ENCODE data around the gene AEBP1.

The AEBP1 gene

DNA sequence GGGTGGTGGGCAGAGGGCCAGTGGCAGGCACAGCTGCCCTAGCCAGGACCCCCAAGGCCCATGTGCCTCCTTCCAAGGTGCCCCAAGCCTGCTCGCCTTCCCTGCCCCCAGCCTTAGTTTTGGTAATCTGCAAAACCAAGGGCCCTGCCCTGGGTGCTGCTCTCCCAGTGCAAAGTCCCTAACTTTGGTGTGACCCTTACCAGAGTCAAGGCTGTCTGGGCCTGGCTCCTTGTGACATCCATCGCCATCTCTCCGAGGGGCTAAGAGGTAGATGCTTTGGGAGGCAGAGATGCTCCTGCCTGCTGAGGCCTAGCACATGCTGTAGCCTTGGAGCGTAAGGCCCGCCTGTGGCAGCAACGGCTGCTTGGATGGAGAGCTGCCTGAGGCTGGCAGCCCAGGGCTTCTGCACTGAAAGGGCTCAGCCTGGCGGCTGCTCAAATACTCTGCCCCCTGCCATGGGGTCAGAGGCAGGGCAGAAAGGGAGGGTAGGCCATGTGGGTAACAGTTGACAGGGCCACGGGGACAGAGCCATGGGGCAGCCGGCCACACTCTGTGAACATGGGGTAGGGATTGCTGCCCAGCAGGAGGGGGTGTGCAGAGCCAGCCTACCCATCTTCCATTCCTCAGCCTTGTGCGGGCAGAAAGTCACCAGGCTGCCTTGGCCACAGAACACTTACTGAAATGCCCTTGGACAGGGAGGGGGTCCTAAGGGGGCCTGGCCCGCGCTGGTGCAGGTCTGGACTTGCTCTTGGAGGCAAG, 54.9 kb downstream of the AEBP1 start:
- DNase-seq = no peak

GRCh38 chr7:44159824-44160630, 55.9 kb downstream of the AEBP1 start:
- no peak for DNase-seq

- DNase-seq = no peak
These were observed 57.2 kb downstream of the AEBP1 start for GRCh38 chr7:44161371-44161770.

DNA sequence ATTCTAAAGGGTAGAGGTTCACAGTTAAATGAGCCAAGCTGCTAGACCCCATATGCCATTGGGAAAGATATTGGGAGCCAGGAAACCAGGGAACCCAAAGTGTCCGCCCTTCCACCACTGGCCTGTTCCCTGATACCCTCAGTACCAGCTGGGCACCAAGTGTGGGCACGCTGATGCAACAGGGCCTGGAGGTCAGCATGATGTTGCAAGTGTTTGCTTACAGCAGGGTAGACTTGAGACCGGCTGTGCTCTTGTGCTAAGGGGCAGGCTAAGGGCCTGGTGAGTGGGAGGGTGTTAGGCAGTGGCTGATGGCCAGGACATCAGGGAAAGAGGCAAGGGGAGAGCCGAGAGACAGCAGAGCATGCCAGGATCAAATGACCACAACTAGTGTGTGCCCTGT, 58.0 kb downstream of the AEBP1 start:
- DNase-seq = no peak

- no peak for DNase-seq
These were observed 58.7 kb downstream of the AEBP1 start for GRCh38 chr7:44162785-44163395.

DNA sequence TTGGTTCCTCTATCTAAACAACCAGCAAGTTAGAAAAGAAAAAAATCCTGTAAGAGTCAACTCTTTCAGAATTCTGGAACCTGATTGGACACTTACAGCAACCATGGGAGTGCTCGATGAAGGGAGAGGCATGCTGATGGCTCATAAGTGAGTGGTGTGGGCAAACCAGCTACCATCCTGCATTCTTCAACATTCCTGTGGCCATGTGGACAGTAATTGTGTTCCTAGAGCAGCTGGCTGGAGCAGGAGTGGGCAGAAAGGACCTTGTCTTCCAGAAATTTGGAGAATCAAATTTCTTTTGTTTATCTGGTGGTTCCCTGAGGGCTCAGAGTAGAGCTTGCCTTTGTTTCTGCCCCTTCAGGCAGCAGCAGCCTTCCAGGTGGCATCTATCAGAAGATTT, 59.4 kb downstream of the AEBP1 start:
- DNase-seq = no peak

All from SHP77 treated with DMSO at 0.1 percent for 48 hours (cell line).